ENCODE measurements around the gene MYO7B.

DNA sequence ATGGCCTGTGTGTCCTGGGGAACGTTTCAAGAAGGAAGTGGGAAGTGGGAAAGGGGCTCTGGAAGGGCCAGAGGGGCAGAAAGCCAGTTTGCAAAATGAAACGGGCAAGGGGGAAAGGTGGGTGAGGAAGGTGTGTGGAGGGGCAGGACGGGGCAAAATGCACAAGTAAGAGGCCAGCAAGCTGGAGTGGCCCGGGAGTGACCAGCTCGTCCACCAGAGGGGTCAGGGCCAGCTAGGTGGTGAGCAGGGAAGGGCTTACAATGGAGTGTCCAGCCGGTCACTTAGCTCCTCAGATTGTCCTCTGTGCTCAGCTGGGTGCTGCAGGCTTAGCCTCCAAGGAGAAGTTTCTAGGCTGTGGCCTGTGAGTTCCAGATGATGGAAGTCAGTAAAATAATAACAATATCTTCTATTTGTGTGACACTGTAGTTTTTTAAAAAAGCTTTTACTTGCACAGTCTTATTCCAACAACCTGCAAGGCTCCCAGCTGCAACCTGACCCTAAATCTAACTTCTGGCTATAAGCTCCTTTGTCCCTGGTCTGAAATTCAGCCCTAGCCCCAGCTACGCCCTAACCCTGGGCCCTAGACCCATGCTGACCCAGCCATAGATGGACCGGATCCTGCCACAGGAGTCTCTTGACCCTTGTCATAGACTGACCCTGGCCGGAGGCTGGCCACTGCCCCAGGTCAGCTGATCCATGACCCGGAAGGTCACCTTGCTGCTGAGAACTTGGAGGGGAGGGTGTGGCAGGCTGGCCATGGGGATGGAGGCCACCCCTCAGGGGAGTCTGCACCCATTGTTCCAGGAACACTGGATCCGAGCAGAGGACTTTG lies 29.2 kb downstream of the MYO7B start:
- no peak for TF ChIP-seq POLR2A (IDR thresholded peaks at IDR 0.05)
- TF ChIP-seq, protein P1, sequence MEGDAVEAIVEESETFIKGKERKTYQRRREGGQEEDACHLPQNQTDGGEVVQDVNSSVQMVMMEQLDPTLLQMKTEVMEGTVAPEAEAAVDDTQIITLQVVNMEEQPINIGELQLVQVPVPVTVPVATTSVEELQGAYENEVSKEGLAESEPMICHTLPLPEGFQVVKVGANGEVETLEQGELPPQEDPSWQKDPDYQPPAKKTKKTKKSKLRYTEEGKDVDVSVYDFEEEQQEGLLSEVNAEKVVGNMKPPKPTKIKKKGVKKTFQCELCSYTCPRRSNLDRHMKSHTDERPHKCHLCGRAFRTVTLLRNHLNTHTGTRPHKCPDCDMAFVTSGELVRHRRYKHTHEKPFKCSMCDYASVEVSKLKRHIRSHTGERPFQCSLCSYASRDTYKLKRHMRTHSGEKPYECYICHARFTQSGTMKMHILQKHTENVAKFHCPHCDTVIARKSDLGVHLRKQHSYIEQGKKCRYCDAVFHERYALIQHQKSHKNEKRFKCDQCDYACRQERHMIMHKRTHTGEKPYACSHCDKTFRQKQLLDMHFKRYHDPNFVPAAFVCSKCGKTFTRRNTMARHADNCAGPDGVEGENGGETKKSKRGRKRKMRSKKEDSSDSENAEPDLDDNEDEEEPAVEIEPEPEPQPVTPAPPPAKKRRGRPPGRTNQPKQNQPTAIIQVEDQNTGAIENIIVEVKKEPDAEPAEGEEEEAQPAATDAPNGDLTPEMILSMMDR (IDR thresholded peaks at IDR 0.05): no peak
